Left lung (tissue), 10 donors: ENCODE data around the gene RALGAPA1. TPM values are rescaled to one million over a fixed set of nuclear protein-coding genes. Genes with fewer than 3 reads are reported as not detected.

ENCODE experiments used
- ATAC-seq: fragments of 200-7000 bp; cut with Tn5 transposase; one replicate; pipeline ENCODE4 v1.9.1; 2020; ENCODE audit warnings: moderate library complexity
- DNase-seq, 4 donors: peaks; one replicate each; pipeline ENCODE4 v3.0.0-alpha.2; 2013 to 2020
- H3K27ac ChIP-seq, 2 donors: fragments of 200-600 bp; sonication (generic) in 1 of 2; one replicate each; pipeline versions ENCODE4 v1.5.0 to v1.8.0; 2020 to 2021
- H3K27me3 ChIP-seq, 2 donors: fragments of 200-600 bp; sonication (generic) in 1 of 2; one replicate each; pipeline versions ENCODE4 v1.5.0 to v1.8.0; 2020 to 2021
- H3K36me3 ChIP-seq, 2 donors: fragments of 200-600 bp; sonication (generic) in 1 of 2; one replicate each; pipeline versions ENCODE4 v1.5.0 to v1.8.0; 2020 to 2021
- H3K4me1 ChIP-seq, 2 donors: fragments of 200-600 bp; one replicate each; pipeline ENCODE4 v1.8.0; 2021
- H3K4me3 ChIP-seq, 2 donors: fragments of 200-600 bp; sonication (generic) in 1 of 2; one replicate each; pipeline versions ENCODE4 v1.5.0 to v1.8.0; 2020 to 2021; ENCODE audit warnings: mild to moderate bottlenecking in 1 of 2
- H3K9me3 ChIP-seq, 2 donors: fragments of 200-600 bp; sonication (generic) in 1 of 2; one replicate each; pipeline versions ENCODE4 v1.5.0 to v1.8.0; 2020 to 2021
- intact Hi-C, 2 donors: fragments of 100-400 bp; cut with DNase I; formaldehyde crosslinking; loops; one replicate each; pipeline versions ENCODE4 v1.11.2 to v1.14.2; 2022
- polyA plus RNA-seq, 6 donors: library from polyadenylated mRNA; unstranded; fragments of 120-200 nt; gene quantifications; one replicate each; pipeline ENCODE4 v1.2.1, GENCODE V29; 2013; ENCODE audit not compliant: insufficient read length in 6 of 6
- total RNA-seq, 2 donors: library from RNA; stranded (reverse); fragmentation: NEBNext Ultra II Directional; extraction: Animal tissue kit (Norgen Biotek cat#: 25700); gene quantifications; one replicate each; pipeline ENCODE4 v1.2.1, GENCODE V29; 2021
- TF ChIP-seq, protein P1 (sequence below), 2 donors: fragments of 200-600 bp; sonication (generic) in 1 of 2; IDR thresholded peaks; one replicate each; pipeline versions ENCODE4 v1.5.0 to v1.8.0; 2021; ENCODE audit warnings: antibody characterized with exemption in 2 of 2
- donor health status: DM: no; HTN: yes; CAD: no.
- donor health status: DM: no; HTN: no; CAD: no.

Gene RALGAPA1
- total and polyA plus RNA-seq, 8 donors = 42.0 to 58.7 (median 48.0) TPM

DNA sequence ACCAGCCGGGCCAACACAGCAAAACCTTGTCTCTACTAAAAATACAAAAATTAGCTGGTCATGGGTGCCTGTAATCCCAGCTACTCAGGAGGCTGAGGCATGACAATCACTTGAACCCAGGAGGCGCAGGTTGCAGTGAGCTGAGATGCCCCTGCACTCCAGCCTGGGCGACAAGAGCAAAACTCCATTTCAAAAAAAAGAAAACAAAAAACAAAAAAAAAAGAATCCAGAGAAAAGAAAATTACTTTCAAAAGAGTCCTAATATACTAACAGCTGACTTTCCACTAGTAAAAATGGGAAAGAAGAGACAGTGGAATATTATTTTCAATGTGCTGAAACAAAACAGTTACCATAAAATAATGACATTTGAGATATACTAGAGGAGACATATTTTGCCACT is 283.4 kb downstream of the RALGAPA1 start:
- no peak for DNase-seq
- intact Hi-C loops = no loop called here
- TF ChIP-seq, protein P1, sequence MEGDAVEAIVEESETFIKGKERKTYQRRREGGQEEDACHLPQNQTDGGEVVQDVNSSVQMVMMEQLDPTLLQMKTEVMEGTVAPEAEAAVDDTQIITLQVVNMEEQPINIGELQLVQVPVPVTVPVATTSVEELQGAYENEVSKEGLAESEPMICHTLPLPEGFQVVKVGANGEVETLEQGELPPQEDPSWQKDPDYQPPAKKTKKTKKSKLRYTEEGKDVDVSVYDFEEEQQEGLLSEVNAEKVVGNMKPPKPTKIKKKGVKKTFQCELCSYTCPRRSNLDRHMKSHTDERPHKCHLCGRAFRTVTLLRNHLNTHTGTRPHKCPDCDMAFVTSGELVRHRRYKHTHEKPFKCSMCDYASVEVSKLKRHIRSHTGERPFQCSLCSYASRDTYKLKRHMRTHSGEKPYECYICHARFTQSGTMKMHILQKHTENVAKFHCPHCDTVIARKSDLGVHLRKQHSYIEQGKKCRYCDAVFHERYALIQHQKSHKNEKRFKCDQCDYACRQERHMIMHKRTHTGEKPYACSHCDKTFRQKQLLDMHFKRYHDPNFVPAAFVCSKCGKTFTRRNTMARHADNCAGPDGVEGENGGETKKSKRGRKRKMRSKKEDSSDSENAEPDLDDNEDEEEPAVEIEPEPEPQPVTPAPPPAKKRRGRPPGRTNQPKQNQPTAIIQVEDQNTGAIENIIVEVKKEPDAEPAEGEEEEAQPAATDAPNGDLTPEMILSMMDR (IDR thresholded peaks at IDR 0.05) = no peak
- Histone ChIP-seq H3K27ac (no peak overlapping the region), H3K36me3 (no peaks in the 10 kb centered on the region), H3K9me3 (no peaks in the 10 kb centered on the region), H3K27me3 (peaks cover 11 to 39% of the 10 kb centered on the region in 2 donors), H3K4me3 (no peak overlapping the region), H3K4me1 (no peaks in the 10 kb centered on the region)
- ATAC-seq = no peak

DNA sequence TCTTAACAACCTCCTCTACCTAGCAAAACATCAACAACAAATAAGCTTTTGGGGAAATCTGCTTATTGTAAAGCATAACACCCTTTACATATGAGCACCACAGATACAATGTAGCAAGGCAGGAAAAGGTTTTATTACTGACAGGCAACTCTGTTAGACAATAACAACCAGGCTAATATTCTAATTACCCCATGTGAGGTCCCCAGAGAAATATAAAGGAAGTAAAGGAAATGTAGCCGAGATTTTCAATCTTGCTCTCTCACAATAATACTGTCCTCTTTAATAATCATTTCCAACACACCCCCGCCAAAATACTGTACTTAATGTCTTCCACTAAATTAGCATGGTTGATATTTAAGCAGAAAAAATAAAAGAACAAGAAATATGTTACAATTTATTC is 289.1 kb downstream of the RALGAPA1 start:
- Histone ChIP-seq H3K9me3 (no peaks in the 10 kb centered on the region), H3K4me1 (no peaks in the 10 kb centered on the region), H3K27me3 (peaks cover 0 to 3% of the 10 kb centered on the region in 2 donors), H3K27ac (no peak overlapping the region), H3K36me3 (no peaks in the 10 kb centered on the region), H3K4me3 (no peak overlapping the region)
- ATAC-seq = no peak
- DNase-seq = no peak
- TF ChIP-seq, protein P1 (IDR thresholded peaks at IDR 0.05) = no peak
- intact Hi-C loops = no loop called here

DNA sequence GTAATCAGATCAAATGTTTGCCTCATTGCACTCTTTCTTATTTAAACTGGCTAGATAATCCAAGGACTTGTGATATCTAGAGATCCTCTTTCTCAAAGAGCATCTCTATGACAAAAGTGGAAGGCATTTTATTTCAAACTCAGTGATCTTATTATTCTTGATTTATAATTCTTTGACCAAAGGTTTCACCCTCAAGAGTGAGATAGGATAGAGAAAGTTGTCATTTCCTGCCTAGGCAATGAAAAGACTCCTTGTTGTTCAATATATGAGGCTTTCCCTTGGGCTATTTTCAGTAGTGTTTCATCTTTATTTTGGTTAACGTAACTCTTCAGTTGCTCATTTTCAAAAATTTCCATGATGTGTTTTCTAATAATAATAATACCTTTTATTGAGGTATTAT is 293.2 kb downstream of the RALGAPA1 start:
- Histone ChIP-seq H3K27ac (no peak overlapping the region), H3K9me3 (no peaks in the 10 kb centered on the region), H3K4me3 (no peak overlapping the region), H3K36me3 (no peaks in the 10 kb centered on the region), H3K27me3 (no peaks in the 10 kb centered on the region), H3K4me1 (no peaks in the 10 kb centered on the region)
- DNase-seq = no peak
- intact Hi-C loops = no loop called here
- TF ChIP-seq, protein P1 (IDR thresholded peaks at IDR 0.05) = no peak
- no peak for ATAC-seq

DNA sequence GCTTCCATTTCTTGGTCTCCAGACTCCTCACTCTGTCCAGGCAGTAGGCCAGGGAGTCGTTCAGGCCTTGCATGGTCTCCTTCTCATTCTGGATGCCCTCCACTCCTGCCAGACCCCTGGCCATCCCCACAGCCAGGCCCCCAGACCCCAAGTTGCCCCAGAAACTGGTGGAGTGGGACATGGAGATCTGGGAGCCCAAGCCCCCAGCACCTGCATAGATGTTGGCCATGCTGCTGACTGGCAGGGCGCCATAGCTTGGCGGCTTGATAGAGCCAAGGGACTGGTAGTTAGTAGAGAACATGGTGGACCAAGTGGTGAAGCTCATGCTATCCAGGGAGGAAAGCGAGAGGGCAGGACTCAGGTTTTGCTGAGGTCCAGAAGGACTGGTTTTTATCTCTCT is 296.3 kb downstream of the RALGAPA1 start:
- Histone ChIP-seq H3K27me3 (no peaks in the 10 kb centered on the region), H3K4me3 (no peak overlapping the region), H3K36me3 (no peaks in the 10 kb centered on the region), H3K4me1 (no peaks in the 10 kb centered on the region), H3K9me3 (no peaks in the 10 kb centered on the region), H3K27ac (no peak overlapping the region)
- TF ChIP-seq, protein P1 (IDR thresholded peaks at IDR 0.05) = no peak
- DNase-seq (no peak), ATAC-seq (no peak)
- intact Hi-C loops = no loop called here

DNA sequence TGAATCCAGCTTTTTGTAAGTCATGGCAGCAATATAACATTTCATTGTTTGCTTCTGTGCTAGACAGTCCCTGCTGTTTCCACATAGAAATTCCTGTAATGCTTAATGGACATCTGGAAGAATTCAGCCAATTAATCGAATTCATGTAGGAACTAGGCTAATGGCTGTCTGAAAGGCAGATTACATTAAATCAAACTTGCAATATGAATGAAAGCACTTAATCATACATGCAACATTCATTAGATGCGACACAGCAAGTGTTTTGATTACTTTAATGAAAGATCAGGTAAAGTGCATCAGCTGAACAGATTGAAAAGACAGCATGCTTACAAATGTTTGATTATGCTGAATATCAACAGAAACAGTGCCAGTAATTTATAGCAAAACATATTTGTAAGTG is 299.2 kb downstream of the RALGAPA1 start:
- H3K4me3 ChIP-seq = no peak overlapping the region
- intact Hi-C loops = no loop called here
- no peaks in the 10 kb centered on the region for H3K4me1 ChIP-seq
- TF ChIP-seq, protein P1 (IDR thresholded peaks at IDR 0.05) = no peak
- H3K27ac ChIP-seq = no peak overlapping the region
- DNase-seq (no peak), ATAC-seq (no peak)
- H3K36me3 ChIP-seq = no peaks in the 10 kb centered on the region
- no peaks in the 10 kb centered on the region for H3K9me3 ChIP-seq
- no peaks in the 10 kb centered on the region for H3K27me3 ChIP-seq
